ENCODE results near the gene ELOB. TPM values are rescaled to one million over a fixed set of nuclear protein-coding genes. Genes with fewer than 3 reads are reported as not detected.
A peak's percentile ranks its signal among the peaks of the same experiment; 100 is the strongest.

Gene ELOB
- total RNA-seq, 1 donor from 2014 or later, result 192 TPM

DNA sequence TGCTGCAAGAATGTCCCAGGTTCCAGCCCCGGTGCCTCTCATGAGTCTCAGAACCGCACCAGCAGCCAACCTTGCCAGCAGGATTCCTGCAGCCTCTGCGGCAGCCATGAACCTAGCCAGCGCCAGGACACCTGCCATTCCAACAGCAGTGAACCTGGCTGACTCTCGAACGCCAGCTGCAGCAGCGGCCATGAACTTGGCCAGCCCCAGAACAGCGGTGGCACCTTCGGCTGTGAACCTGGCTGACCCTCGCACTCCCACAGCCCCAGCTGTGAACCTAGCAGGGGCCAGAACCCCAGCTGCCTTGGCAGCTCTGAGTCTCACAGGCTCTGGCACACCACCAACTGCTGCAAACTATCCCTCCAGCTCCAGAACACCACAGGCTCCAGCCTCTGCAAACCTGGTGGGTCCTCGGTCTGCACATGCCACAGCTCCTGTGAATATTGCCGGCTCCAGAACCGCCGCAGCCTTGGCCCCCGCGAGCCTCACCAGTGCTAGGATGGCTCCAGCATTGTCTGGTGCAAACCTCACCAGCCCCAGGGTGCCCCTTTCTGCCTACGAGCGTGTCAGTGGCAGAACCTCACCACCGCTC is 9.8 kb downstream of the ELOB start:
- no peak for DNase-seq (ENCODE audit: low spot score in 2 of 2, unreplicated experiment in 2 of 2)
- H3K4me1 Mint-ChIP-seq, result peaks cover 6% of the 10 kb centered on the region
- no peaks in the 10 kb centered on the region for H3K27me3 Mint-ChIP-seq (ENCODE audit: low read depth)
- TF ChIP-seq, protein P1, sequence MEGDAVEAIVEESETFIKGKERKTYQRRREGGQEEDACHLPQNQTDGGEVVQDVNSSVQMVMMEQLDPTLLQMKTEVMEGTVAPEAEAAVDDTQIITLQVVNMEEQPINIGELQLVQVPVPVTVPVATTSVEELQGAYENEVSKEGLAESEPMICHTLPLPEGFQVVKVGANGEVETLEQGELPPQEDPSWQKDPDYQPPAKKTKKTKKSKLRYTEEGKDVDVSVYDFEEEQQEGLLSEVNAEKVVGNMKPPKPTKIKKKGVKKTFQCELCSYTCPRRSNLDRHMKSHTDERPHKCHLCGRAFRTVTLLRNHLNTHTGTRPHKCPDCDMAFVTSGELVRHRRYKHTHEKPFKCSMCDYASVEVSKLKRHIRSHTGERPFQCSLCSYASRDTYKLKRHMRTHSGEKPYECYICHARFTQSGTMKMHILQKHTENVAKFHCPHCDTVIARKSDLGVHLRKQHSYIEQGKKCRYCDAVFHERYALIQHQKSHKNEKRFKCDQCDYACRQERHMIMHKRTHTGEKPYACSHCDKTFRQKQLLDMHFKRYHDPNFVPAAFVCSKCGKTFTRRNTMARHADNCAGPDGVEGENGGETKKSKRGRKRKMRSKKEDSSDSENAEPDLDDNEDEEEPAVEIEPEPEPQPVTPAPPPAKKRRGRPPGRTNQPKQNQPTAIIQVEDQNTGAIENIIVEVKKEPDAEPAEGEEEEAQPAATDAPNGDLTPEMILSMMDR (IDR thresholded peaks at IDR 0.05; ENCODE audit: unreplicated experiment), result no peak
- no peak overlapping the region for H3K4me3 Mint-ChIP-seq
- H3K9me3 Mint-ChIP-seq, result peaks cover 36% of the 10 kb centered on the region
- H3K36me3 Mint-ChIP-seq, result peaks cover 68% of the 10 kb centered on the region
- no peak overlapping the region for H3K27ac Mint-ChIP-seq

DNA sequence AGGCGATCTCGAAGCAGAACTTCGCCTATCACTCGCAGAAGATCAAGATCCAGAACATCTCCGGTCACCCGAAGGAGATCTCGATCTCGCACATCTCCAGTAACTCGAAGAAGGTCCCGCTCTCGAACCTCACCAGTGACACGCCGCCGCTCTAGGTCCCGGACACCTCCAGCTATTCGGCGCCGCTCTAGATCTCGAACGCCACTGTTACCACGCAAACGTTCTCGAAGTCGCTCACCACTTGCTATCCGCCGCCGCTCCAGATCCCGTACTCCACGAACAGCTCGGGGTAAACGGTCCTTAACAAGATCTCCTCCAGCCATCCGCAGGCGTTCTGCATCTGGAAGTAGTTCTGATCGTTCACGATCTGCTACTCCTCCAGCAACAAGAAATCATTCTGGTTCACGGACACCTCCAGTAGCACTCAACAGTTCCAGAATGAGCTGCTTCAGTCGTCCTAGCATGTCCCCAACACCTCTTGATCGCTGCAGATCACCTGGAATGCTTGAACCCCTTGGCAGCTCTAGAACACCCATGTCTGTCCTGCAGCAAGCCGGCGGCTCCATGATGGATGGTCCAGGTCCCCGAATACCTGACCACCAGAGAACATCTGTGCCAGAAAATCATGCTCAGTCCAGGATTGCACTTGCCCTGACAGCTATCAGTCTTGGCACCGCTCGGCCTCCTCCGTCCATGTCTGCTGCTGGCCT is 10.5 kb downstream of the ELOB start:
- peaks cover 6% of the 10 kb centered on the region for H3K4me1 Mint-ChIP-seq
- TF ChIP-seq, protein P1 (IDR thresholded peaks at IDR 0.05; ENCODE audit: unreplicated experiment), result no peak
- no peak overlapping the region for H3K4me3 Mint-ChIP-seq
- H3K27ac Mint-ChIP-seq, result peak overlapping the region; percentile 80
- peaks cover 72% of the 10 kb centered on the region for H3K36me3 Mint-ChIP-seq
- peaks cover 41% of the 10 kb centered on the region for H3K9me3 Mint-ChIP-seq
- H3K27me3 Mint-ChIP-seq (ENCODE audit: low read depth), result no peaks in the 10 kb centered on the region
- DNase-seq (ENCODE audit: low spot score in 2 of 2, unreplicated experiment in 2 of 2), result no peak

DNA sequence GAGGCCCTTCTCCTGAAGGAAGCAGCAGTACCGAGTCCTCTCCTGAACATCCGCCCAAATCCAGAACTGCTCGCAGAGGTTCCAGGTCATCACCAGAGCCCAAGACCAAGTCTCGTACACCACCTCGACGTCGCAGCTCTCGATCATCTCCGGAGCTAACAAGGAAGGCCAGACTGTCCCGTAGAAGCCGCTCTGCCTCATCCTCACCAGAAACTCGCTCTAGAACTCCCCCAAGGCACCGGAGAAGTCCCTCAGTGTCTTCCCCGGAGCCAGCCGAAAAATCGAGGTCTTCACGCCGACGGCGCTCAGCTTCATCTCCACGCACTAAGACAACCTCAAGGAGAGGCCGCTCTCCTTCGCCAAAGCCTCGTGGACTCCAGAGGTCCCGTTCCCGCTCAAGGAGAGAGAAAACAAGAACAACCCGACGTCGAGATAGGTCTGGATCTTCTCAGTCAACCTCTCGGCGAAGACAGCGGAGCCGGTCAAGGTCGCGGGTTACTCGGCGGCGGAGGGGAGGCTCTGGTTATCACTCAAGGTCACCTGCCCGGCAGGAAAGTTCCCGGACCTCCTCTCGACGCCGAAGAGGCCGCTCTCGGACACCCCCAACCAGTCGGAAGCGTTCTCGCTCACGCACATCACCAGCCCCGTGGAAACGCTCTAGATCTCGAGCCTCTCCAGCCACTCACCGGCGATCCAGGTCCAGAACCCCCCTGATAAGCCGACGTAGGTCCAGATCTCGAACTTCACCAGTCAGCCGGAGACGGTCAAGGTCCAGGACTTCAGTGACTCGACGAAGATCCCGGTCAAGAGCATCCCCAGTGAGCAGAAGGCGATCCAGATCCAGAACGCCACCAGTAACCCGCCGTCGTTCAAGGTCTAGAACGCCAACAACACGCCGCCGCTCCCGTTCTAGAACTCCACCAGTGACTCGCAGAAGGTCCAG is 11.3 kb downstream of the ELOB start:
- peaks cover 50% of the 10 kb centered on the region for H3K9me3 Mint-ChIP-seq
- H3K27me3 Mint-ChIP-seq (ENCODE audit: low read depth), result no peaks in the 10 kb centered on the region
- no peak overlapping the region for H3K4me3 Mint-ChIP-seq
- peaks cover 6% of the 10 kb centered on the region for H3K4me1 Mint-ChIP-seq
- peaks cover 76% of the 10 kb centered on the region for H3K36me3 Mint-ChIP-seq
- TF ChIP-seq, protein P1 (IDR thresholded peaks at IDR 0.05; ENCODE audit: unreplicated experiment), result no peak
- H3K27ac Mint-ChIP-seq, result no peak overlapping the region
- DNase-seq (ENCODE audit: low spot score in 2 of 2, unreplicated experiment in 2 of 2), result no peak

DNA sequence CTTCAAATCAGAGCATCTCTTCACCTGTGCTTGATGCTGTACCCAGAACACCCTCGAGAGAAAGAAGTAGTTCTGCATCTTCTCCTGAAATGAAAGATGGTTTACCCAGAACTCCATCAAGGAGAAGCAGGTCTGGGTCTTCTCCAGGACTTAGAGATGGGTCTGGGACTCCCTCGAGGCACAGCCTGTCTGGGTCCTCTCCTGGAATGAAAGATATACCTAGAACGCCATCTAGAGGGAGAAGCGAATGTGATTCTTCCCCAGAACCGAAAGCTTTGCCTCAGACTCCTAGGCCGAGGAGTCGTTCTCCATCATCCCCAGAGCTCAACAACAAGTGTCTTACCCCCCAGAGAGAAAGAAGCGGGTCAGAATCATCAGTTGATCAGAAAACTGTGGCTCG is 12.4 kb downstream of the ELOB start:
- no peak for DNase-seq (ENCODE audit: low spot score in 2 of 2, unreplicated experiment in 2 of 2)
- no peaks in the 10 kb centered on the region for H3K27me3 Mint-ChIP-seq (ENCODE audit: low read depth)
- no peak overlapping the region for H3K27ac Mint-ChIP-seq
- H3K4me1 Mint-ChIP-seq, result peaks cover 4% of the 10 kb centered on the region
- H3K4me3 Mint-ChIP-seq, result no peak overlapping the region
- TF ChIP-seq, protein P1 (IDR thresholded peaks at IDR 0.05; ENCODE audit: unreplicated experiment), result no peak
- peaks cover 83% of the 10 kb centered on the region for H3K36me3 Mint-ChIP-seq
- H3K9me3 Mint-ChIP-seq, result peaks cover 50% of the 10 kb centered on the region

DNA sequence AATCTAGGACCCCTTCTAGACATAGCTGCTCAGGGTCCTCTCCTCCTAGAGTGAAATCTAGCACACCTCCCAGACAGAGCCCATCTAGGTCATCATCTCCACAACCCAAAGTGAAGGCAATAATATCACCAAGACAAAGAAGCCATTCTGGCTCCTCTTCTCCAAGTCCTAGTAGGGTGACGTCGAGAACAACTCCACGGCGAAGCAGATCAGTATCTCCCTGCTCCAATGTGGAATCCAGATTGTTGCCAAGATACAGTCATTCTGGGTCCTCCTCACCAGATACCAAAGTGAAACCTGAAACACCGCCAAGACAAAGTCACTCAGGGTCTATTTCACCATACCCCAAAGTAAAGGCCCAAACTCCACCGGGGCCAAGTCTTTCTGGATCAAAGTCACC is 13.9 kb downstream of the ELOB start:
- Mint-ChIP-seq H3K36me3 (peaks cover 93% of the 10 kb centered on the region), H3K27me3 (ENCODE audit: low read depth) (no peaks in the 10 kb centered on the region), H3K27ac (no peak overlapping the region), H3K4me1 (no peaks in the 10 kb centered on the region), H3K4me3 (no peak overlapping the region), H3K9me3 (peaks cover 50% of the 10 kb centered on the region)
- TF ChIP-seq, protein P1 (IDR thresholded peaks at IDR 0.05; ENCODE audit: unreplicated experiment), result no peak
- DNase-seq (ENCODE audit: low spot score in 2 of 2, unreplicated experiment in 2 of 2), result no peak

Data from mesothelial cell of epicardium (in vitro differentiated cells).